HCT116 (cell line): Measurements from ENCODE around the gene RGN.

Experiments
- CEBPB ChIP-seq: IDR thresholded peaks from 2 replicates; pipeline ENCODE4 v1.6.1; 2012; ENCODE audit warnings: low read depth
- CTCF ChIP-seq, 3 experiments: fragments of 200-600 bp in 1 of 3; sonication (generic) in 1 of 3; IDR thresholded peaks in 2 of 3; conservative IDR thresholded peaks in 1 of 3; 2 replicates each; pipeline ENCODE4 v1.5.1; 2012 to 2017; ENCODE audit warnings: low read depth in 2 of 3, low read length in 2 of 3, antibody characterized with exemption in 1 of 3, borderline replicate concordance in 1 of 3, control low read depth in 1 of 3, mild to moderate bottlenecking in 1 of 3, mixed read lengths in 1 of 3, mixed run types in 1 of 3, moderate library complexity in 1 of 3; ENCODE audit not compliant: insufficient read depth in 1 of 3
- EGR1 ChIP-seq: IDR thresholded peaks from 2 replicates; pipeline ENCODE4 v1.6.1; 2012; ENCODE audit warnings: low read depth
- EZH2 ChIP-seq: fragments of 200-600 bp; sonication (generic); IDR thresholded peaks from 2 replicates; pipeline ENCODE4 v1.6.1; 2017; ENCODE audit warnings: antibody characterized with exemption, mixed run types
- JUND ChIP-seq: IDR thresholded peaks from 2 replicates; pipeline ENCODE4 v1.6.1; 2012
- POLR2A ChIP-seq: IDR thresholded peaks from 2 replicates; pipeline ENCODE4 v1.7.0; 2011; ENCODE audit warnings: borderline replicate concordance; ENCODE audit not compliant: insufficient read depth, insufficient read length; ENCODE audit errors: extremely low read depth
- POLR2AphosphoS5 ChIP-seq: IDR thresholded peaks from 2 replicates; pipeline ENCODE4 v1.6.1; 2011; ENCODE audit warnings: mild to moderate bottlenecking, low read depth, low read length, moderate library complexity
- SIN3A ChIP-seq: IDR thresholded peaks from 2 replicates; pipeline ENCODE4 v1.6.1; 2012; ENCODE audit warnings: low read depth
- YY1 ChIP-seq: IDR thresholded peaks from 2 replicates; pipeline ENCODE4 v1.6.1; 2011; ENCODE audit warnings: low read length, low read depth, moderate library complexity, mild to moderate bottlenecking; ENCODE audit not compliant: insufficient replicate concordance; ENCODE audit errors: extremely low read depth
- ZBTB33 ChIP-seq: IDR thresholded peaks from 2 replicates; pipeline ENCODE4 v1.6.1; 2011; ENCODE audit warnings: mild to moderate bottlenecking, low read length, moderate library complexity; ENCODE audit not compliant: insufficient replicate concordance; ENCODE audit errors: extremely low read depth

- TF ChIP-seq CTCF (IDR thresholded peaks at IDR 0.05 in 2 of 3, conservative IDR thresholded peaks at IDR 0.05 in 1 of 3; ENCODE audit: borderline replicate concordance in 1 of 3, insufficient read depth in 1 of 3, low read depth in 2 of 3, low read length in 2 of 3) (no peak), CEBPB (no peak), POLR2A (no peak), SIN3A (no peak), YY1 (no peak), JUND (no peak), EZH2 (no peak), POLR2AphosphoS5 (no peak), EGR1 (no peak), ZBTB33 (no peak)
These were observed 18.8 kb downstream of the RGN start for GRCh38 chrX:47097018-47097417.
